Naive B cell (primary cell): ENCODE data around the gene DGCR8. TPM values are rescaled to one million over a fixed set of nuclear protein-coding genes. Genes with fewer than 3 reads are reported as not detected.

Experiments used
- ATAC-seq, 2 donors: fragments of 150-1000 bp; cut with Tn5 transposase; 2 replicates each; pipeline ENCODE4 v1.10.0; 2021; ENCODE audit warnings: low read depth in 2 of 2, mild to moderate bottlenecking in 2 of 2, moderate library complexity in 2 of 2
- DNase-seq: peaks from one replicate; pipeline ENCODE4 v3.0.0; 2022
- H3K27ac Mint-ChIP-seq, 6 donors: one replicate each; pipeline ENCODE4 v1.8.0; 2020 to 2022; ENCODE audit warnings: mild to moderate bottlenecking in 6 of 6, mixed read lengths in 6 of 6, moderate library complexity in 5 of 6, inconsistent platforms in 2 of 6
- H3K27me3 Mint-ChIP-seq, 3 donors: one replicate each; pipeline ENCODE4 v1.8.0; 2021 to 2022; ENCODE audit warnings: mixed read lengths in 3 of 3, mild to moderate bottlenecking in 1 of 3
- H3K36me3 Mint-ChIP-seq, 2 donors: one replicate each; pipeline ENCODE4 v1.8.0; 2020 to 2022; ENCODE audit warnings: mixed read lengths in 2 of 2, inconsistent platforms in 1 of 2, mild to moderate bottlenecking in 1 of 2
- H3K4me1 Mint-ChIP-seq, 3 donors: one replicate each; pipeline ENCODE4 v1.8.0; 2020 to 2022; ENCODE audit warnings: mixed read lengths in 3 of 3, inconsistent platforms in 1 of 3, mild to moderate bottlenecking in 1 of 3, moderate library complexity in 1 of 3
- H3K4me3 Mint-ChIP-seq, 8 donors: one replicate each; pipeline ENCODE4 v1.8.0; 2020 to 2022; ENCODE audit warnings: mild to moderate bottlenecking in 8 of 8, mixed read lengths in 8 of 8, moderate library complexity in 8 of 8, inconsistent platforms in 2 of 8
- H3K9me3 Mint-ChIP-seq, 7 donors: one replicate each; pipeline ENCODE4 v1.8.0; 2020 to 2022; ENCODE audit warnings: mixed read lengths in 7 of 7, mild to moderate bottlenecking in 5 of 7, inconsistent platforms in 2 of 7, moderate library complexity in 1 of 7
- polyA plus RNA-seq, 6 donors: library from polyadenylated mRNA; unstranded; fragments of 300-500 nt; fragmentation: Illumina TruSeq; gene quantifications; one replicate each; pipeline ENCODE4 v1.2.3, GENCODE V29; 2021; ENCODE audit warnings: low read depth in 6 of 6

DGCR8 gene
- polyA plus RNA-seq, 6 donors from 2014 or later = 0.49 to 6.7 (median 2.3) TPM

GRCh38 chr22:20107951-20108756, 28.1 kb downstream of the DGCR8 start:
- Mint-ChIP-seq H3K36me3 (no peaks in the 10 kb centered on the region), H3K27me3 (no peaks in the 10 kb centered on the region), H3K9me3 (no peaks in the 10 kb centered on the region), H3K4me3 (no peak overlapping the region), H3K27ac (peak overlapping the region in 2 of 6 donors; percentile 32 to 70), H3K4me1 (peaks cover 0 to 3% (median 0%) of the 10 kb centered on the region in 3 donors)
- ATAC-seq (no peak), DNase-seq (no peak)

DNA sequence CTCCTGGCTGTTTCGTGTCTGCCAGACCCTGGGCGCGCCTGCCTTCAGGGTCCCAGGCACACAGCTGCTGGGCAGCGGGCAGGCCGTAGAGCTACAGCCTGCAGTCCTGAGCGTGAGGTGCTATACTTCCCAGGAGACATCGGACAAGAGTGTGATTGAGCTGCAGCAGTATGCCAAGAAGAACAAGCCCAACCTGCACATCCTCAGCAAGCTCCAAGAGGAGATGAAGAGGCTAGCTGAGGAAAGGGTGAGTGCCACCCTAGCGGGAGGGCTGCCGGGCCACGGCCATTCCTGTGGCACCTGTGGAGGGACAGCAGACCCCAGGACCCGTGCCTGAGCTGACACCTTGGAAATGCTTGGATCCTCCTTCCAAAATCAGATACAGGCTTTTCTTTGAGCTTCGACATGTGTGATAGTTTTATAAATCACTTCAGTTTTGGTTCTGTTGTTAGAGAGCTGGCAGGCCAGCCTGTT, 28.8 kb downstream of the DGCR8 start:
- no peak overlapping the region for H3K4me3 Mint-ChIP-seq
- no peak overlapping the region for H3K27ac Mint-ChIP-seq
- H3K36me3 Mint-ChIP-seq = no peaks in the 10 kb centered on the region
- H3K27me3 Mint-ChIP-seq = no peaks in the 10 kb centered on the region
- peaks cover 0 to 3% (median 0%) of the 10 kb centered on the region in 3 donors for H3K4me1 Mint-ChIP-seq
- H3K9me3 Mint-ChIP-seq = no peaks in the 10 kb centered on the region
- ATAC-seq (no peak), DNase-seq (no peak)

- Mint-ChIP-seq H3K27me3 (no peaks in the 10 kb centered on the region), H3K4me1 (peaks cover 0 to 8% (median 0%) of the 10 kb centered on the region in 3 donors), H3K36me3 (no peaks in the 10 kb centered on the region), H3K4me3 (no peak overlapping the region), H3K9me3 (no peaks in the 10 kb centered on the region), H3K27ac (peak overlapping the region in 1 of 6 donors; percentile 45)
- no peak for DNase-seq
- no peak for ATAC-seq
These were observed 29.6 kb downstream of the DGCR8 start for GRCh38 chr22:20109411-20110358.

DNA sequence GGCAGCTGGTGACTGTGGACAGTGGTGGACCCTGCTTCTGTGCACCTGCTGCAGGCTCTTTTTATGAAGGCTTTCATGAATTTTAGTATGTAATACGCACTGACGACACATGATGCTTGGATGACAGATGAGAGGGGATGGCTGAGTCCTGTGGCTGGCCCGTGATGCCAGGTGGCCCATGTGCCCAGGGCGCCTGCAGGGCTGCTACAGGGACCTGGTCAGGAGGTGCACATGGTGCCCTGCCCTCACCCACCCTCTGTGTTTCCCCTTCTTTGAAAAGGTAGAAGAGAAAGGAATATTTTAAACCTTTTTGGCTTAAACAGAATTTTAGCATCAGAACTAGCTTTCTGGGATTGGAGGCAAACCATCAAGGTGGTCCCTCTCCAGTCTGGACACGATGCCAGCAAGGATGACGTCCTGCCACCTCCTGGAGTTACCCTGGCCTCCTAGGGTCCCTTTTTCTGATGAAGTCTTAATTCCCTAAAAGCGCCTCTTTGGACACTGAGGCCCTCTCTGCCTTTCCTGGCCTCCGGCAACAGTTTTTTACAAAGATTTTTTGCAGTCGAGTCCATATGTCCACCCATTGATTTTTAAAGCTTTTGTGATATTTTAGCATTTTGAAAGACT, 30.4 kb downstream of the DGCR8 start:
- Mint-ChIP-seq H3K4me3 (peak overlapping the region in 1 of 8 donors; percentile 36), H3K27me3 (no peaks in the 10 kb centered on the region), H3K9me3 (no peaks in the 10 kb centered on the region), H3K36me3 (no peaks in the 10 kb centered on the region), H3K27ac (peak overlapping the region in 2 of 6 donors; percentile 45 to 53), H3K4me1 (peaks cover 4 to 13% (median 5%) of the 10 kb centered on the region in 3 donors)
- ATAC-seq (no peak), DNase-seq (no peak)

DNA sequence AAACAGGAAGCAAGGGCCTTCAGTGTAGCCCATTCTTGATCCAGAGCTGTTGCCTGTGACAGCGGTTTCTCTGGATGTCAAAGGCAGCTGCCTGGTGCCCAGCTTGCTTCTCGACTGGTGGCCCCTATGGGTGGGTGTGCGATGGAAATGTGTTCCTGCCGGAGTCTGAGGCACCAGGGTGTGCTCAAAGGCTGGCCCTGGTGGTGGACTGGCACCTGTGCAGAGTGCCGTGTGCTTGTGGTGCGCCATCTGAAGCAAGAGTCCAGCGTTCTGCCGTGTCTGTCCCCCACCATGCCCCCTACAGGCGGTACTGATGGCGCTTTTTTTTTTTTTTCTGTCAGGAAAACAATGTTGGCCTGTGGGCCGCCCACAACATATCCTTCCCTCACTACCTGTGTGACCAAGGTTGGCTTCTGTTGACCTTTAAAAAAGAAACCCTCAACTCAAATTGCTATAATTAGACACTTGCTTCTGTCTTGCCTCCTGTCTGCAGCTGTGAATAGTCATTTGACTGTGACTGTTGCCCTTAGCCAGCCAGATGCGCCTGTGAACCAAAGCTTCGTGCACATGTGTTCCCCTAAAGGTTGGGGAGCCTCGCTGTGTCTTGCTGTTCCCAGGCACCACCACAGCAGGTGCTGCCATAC, 31.1 kb downstream of the DGCR8 start:
- H3K36me3 Mint-ChIP-seq = no peaks in the 10 kb centered on the region
- no peaks in the 10 kb centered on the region for H3K27me3 Mint-ChIP-seq
- DNase-seq (no peak), ATAC-seq (peak; percentile 49 to 56)
- peaks cover 6 to 13% (median 7%) of the 10 kb centered on the region in 3 donors for H3K4me1 Mint-ChIP-seq
- H3K9me3 Mint-ChIP-seq = no peaks in the 10 kb centered on the region
- H3K27ac Mint-ChIP-seq = peak overlapping the region in 3 of 6 donors; percentile 39 to 76 (median 74)
- H3K4me3 Mint-ChIP-seq = peak overlapping the region in 1 of 8 donors; percentile 36

DNA sequence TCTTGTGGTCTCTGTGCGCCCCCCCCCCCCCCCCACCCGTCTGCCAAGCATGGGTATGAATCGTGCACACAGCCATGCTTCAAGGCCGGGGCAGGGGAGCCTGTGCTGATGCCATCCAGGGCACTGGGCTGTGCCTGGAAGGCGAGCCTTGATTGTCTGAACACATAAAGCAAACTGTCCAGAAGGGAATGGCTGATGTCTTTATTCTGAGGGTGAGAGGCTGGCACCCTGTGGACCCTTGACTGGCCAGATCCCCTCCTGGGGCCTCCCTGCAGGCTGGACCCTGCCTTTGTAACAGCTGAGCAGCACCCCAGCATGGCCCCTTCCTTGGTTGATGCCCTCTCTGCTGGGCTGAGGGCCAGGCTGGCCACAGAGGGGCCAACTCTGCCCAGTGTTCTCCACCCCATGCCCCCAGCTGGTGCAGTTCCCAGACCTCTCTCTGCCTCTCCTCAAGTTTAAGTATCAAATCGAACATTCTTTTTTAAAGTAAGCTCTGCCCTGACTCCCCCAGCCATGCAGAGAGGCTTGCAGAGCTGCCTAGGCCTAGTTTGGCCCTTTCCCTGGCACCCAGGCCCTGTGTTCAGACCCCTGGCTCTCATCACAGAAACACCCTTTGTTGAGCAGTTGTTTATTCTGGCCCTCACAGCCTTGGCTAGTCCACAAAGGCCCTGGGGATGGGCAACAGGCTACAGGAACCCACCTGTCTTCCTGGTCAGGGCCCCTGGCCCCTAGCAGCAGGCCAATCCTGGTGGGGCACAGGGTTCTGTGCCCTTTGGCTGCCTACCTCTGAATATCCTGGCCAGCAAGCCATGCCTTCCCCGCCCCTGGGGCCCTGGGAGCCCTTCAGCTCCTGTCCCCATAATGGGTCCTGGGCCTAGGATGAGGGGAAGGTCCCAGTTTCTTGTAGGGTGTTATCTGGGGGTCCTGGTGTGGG, 31.9 kb downstream of the DGCR8 start:
- Mint-ChIP-seq H3K27me3 (no peaks in the 10 kb centered on the region), H3K4me1 (peaks cover 9 to 20% (median 15%) of the 10 kb centered on the region in 3 donors), H3K36me3 (no peaks in the 10 kb centered on the region), H3K27ac (peak overlapping the region in 2 of 6 donors; percentile 83 to 85), H3K9me3 (no peaks in the 10 kb centered on the region), H3K4me3 (peak overlapping the region in 1 of 8 donors; percentile 44)
- DNase-seq (no peak), ATAC-seq (no peak)

GRCh38 chr22:20112623-20113511, 32.8 kb downstream of the DGCR8 start:
- Mint-ChIP-seq H3K4me3 (no peak overlapping the region), H3K27me3 (no peaks in the 10 kb centered on the region), H3K4me1 (peaks cover 9 to 20% (median 19%) of the 10 kb centered on the region in 3 donors), H3K9me3 (no peaks in the 10 kb centered on the region), H3K27ac (peak overlapping the region in 1 of 6 donors; percentile 83), H3K36me3 (no peaks in the 10 kb centered on the region)
- ATAC-seq (no peak), DNase-seq (no peak)

DNA sequence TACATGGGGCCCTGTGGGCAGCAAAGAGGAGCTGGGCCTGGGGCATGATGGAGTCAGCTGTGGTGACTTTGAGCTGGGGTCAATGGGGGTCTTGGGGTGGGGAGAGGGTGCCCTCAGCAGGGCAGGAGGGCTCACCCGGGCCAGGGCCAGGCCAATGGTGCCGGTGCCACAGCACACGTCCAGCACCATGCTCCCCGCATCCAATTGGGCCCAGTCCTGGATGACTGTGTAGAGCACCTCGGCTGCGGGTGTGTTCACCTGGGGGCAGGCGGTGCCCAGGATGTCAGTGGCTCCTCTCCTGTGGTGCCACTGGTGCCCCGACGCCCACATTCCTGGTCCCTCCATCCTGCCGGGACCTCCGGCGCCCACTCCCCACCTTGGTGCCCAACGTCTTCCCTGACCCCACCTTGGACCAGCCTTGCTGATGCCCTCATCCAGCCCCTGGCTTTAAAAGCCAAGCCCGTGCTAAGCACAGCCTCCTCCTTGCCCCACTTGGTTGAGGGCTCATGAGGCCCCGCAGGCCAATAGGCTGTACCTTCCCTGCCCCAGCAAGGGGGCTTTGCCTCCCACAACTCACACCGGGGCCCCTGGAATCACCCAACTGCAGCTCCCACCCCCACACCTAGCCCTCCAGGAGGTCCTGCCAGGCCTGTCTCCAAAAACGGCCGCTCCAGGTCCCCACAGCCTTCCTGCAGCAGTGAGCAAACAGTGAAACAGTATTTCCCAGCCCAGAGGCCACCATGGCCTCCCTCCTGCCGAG, 33.7 kb downstream of the DGCR8 start:
- H3K27me3 Mint-ChIP-seq = no peaks in the 10 kb centered on the region
- peak overlapping the region in 1 of 6 donors; percentile 49 for H3K27ac Mint-ChIP-seq
- H3K4me3 Mint-ChIP-seq = peak overlapping the region in 2 of 8 donors; percentile 51 to 68
- no peak for ATAC-seq
- H3K9me3 Mint-ChIP-seq = no peaks in the 10 kb centered on the region
- no peaks in the 10 kb centered on the region for H3K36me3 Mint-ChIP-seq
- H3K4me1 Mint-ChIP-seq = peaks cover 17 to 21% (median 21%) of the 10 kb centered on the region in 3 donors
- no peak for DNase-seq

DNA sequence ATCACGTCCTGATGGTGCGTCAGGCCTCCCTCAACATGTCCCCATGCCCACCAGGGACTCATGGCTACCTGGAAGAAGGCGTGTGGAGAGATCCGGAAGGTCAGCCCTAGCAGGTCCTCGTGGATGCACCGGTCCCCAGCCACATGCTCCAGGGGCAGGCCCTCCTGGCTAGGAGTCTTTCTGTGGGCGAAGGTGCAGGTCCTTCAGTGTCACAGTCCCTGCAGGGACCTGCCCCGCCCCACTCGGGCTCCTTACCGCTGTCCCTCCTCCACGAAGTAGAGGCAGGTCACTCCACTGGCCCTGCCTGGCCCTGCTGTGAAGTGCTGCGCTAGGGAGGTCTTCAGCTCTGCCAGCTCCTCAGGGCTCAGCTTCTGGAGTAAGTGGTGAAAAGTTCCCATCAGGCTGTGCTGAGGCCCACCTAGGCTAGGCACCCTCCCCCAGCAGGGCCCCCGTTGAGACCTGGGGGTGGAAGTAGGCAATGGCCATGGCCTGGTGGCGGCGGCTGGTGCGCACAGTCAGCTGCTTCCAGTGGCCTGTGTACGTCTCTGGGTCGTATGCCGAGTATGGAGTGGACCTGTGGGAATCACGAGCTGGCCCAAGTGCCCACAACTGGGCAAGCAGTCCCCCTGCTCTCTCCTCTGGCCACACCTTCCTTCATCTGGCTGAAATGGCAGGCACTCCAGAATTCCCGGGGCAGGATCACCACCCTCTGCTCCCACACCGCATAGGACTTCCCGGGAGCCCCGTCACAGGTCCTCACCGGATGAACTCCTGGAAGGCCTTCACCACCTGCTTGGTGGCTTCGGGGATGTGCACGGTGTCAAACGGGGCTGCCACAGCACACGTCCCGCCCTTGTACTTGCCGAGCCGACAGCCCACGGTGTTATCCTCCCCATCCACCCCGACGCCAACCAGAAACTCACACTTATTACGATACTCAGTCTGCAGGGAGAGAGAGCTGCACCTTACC, 34.8 kb downstream of the DGCR8 start:
- ATAC-seq (no peak), DNase-seq (no peak)
- peaks cover 24 to 29% (median 27%) of the 10 kb centered on the region in 3 donors for H3K4me1 Mint-ChIP-seq
- H3K36me3 Mint-ChIP-seq = no peaks in the 10 kb centered on the region
- H3K4me3 Mint-ChIP-seq = peak overlapping the region in 7 of 8 donors; percentile 21 to 79 (median 60)
- no peaks in the 10 kb centered on the region for H3K27me3 Mint-ChIP-seq
- H3K27ac Mint-ChIP-seq = peak overlapping the region in 4 of 6 donors; percentile 33 to 88 (median 44)
- no peaks in the 10 kb centered on the region for H3K9me3 Mint-ChIP-seq
